HepG2 (cell line): Measurements from ENCODE around the gene RUNDC1. TPM values are rescaled to one million over a fixed set of nuclear protein-coding genes. Genes with fewer than 3 reads are reported as not detected.
A peak's percentile ranks its signal among the peaks of the same experiment; 100 is the strongest.

Source experiments
- ARNT ChIP-seq: fragments of 450-650 bp; IDR thresholded peaks from 2 replicates; pipeline ENCODE4 v1.6.1; 2017
- ATF7 ChIP-seq, 2 experiments: fragments of 450-650 bp in 1 of 2; sonication (generic) in 1 of 2; formaldehyde crosslinking in 1 of 2; IDR thresholded peaks; 2 replicates each; pipeline versions ENCODE4 v1.4.0 to v1.6.1; 2016 to 2020; ENCODE audit warnings: antibody characterized with exemption in 1 of 2, mild to moderate bottlenecking in 1 of 2, missing genetic modification reagents in 1 of 2
- CAMTA2 ChIP-seq: sonication (generic); formaldehyde crosslinking; IDR thresholded peaks from 2 replicates; pipeline ENCODE4 v1.4.0; 2020; ENCODE audit warnings: mild to moderate bottlenecking, missing genetic modification reagents, borderline replicate concordance
- CBX1 ChIP-seq: IDR thresholded peaks from one replicate; pipeline ENCODE4 v1.6.1; 2016; ENCODE audit warnings: antibody characterized with exemption, low read depth
- CCAR2 ChIP-seq: fragments of 200-400 bp; formaldehyde crosslinking; optimal IDR thresholded peaks from 2 replicates; pipeline ENCODE3; 2018; ENCODE audit warnings: low read depth, mild to moderate bottlenecking, low read length, moderate library complexity
- HIC2 ChIP-seq: sonication (generic); formaldehyde crosslinking; IDR thresholded peaks from 2 replicates; pipeline ENCODE4 v1.9.0; 2022; ENCODE audit warnings: low read depth, missing genetic modification reagents
- HNRNPUL1 ChIP-seq: fragments of 200-400 bp; formaldehyde crosslinking; IDR thresholded peaks from 2 replicates; pipeline ENCODE4 v1.6.1; 2017; ENCODE audit warnings: low read depth, mild to moderate bottlenecking, low read length, moderate library complexity
- MBNL3 ChIP-seq: fragments of 250-450 bp; sonication (Bioruptor Pico); conservative IDR thresholded peaks from 2 replicates; pipeline ENCODE4 v1.8.0; 2022; ENCODE audit warnings: mild to moderate bottlenecking, inconsistent platforms
- MED1 ChIP-seq: sonication (generic); formaldehyde crosslinking; IDR thresholded peaks from 2 replicates; pipeline ENCODE4 v1.4.0; 2020; ENCODE audit warnings: missing genetic modification reagents
- MTF1 ChIP-seq: sonication (generic); formaldehyde crosslinking; IDR thresholded peaks from 2 replicates; pipeline ENCODE4 v1.5.0; 2020; ENCODE audit warnings: missing genetic modification reagents
- NFKBIZ ChIP-seq: IDR thresholded peaks from 2 replicates; pipeline ENCODE4 v1.6.1; 2018; ENCODE audit warnings: missing genetic modification reagents, missing compliant biosample characterization
- RXRA ChIP-seq: sonication (generic); formaldehyde crosslinking; IDR thresholded peaks from 2 replicates; pipeline ENCODE4 v1.5.1; 2020; ENCODE audit warnings: missing genetic modification reagents
- TARDBP ChIP-seq: sonication (generic); formaldehyde crosslinking; IDR thresholded peaks from 2 replicates; pipeline ENCODE4 v1.8.0; 2022; ENCODE audit warnings: mild to moderate bottlenecking, missing genetic modification reagents
- THRA ChIP-seq: sonication (generic); formaldehyde crosslinking; IDR thresholded peaks from 2 replicates; pipeline ENCODE4 v1.4.0; 2020; ENCODE audit warnings: missing genetic modification reagents, borderline replicate concordance
- TOPORS ChIP-seq: sonication (generic); formaldehyde crosslinking; IDR thresholded peaks from 2 replicates; pipeline ENCODE4 v1.8.0; 2023; ENCODE audit warnings: mild to moderate bottlenecking, missing genetic modification reagents
- XBP1 ChIP-seq: sonication (generic); formaldehyde crosslinking; IDR thresholded peaks from 2 replicates; pipeline ENCODE4 v1.5.0; 2020; ENCODE audit warnings: missing genetic modification reagents
- ZNF207 ChIP-seq: fragments of 450-650 bp; IDR thresholded peaks from 2 replicates; pipeline ENCODE4 v1.6.1; 2016; ENCODE audit warnings: antibody characterized with exemption, borderline replicate concordance
- ZNF609 ChIP-seq: sonication (generic); formaldehyde crosslinking; IDR thresholded peaks from 2 replicates; pipeline ENCODE4 v1.4.0; 2020; ENCODE audit warnings: mild to moderate bottlenecking, missing genetic modification reagents, borderline replicate concordance
- ZNF768 ChIP-seq: sonication (generic); formaldehyde crosslinking; IDR thresholded peaks from 2 replicates; pipeline ENCODE4 v1.4.0; 2020; ENCODE audit warnings: missing genetic modification reagents
- polyA plus RNA-seq, 8 experiments: library from polyadenylated mRNA; depleted of rRNA in 3 of 8; stranded (reverse) in 7 of 8; unstranded in 1 of 8; fragments of >200 nt; fragmentation: Illumina TruSeq in 4 of 8; extraction: Trizol in 4 of 8; gene quantifications; 2 replicates each; pipeline versions ENCODE4 v1.2.1 to v1.2.3, GENCODE V29; 2011 to 2016; ENCODE audit warnings: low read depth in 4 of 8, missing spikeins in 1 of 8, mixed read lengths in 1 of 8; ENCODE audit not compliant: insufficient read depth in 1 of 8
- total RNA-seq, 5 experiments: library from RNA; depleted of rRNA; stranded (reverse); fragments of >200 nt; fragmentation: Illumina TruSeq; extraction: Trizol; gene quantifications; 2 replicates each; pipeline ENCODE4 v1.2.3, GENCODE V29; 2016; ENCODE audit warnings: low read depth in 1 of 5
- TF ChIP-seq, protein P1 (sequence below): sonication (generic); formaldehyde crosslinking; IDR thresholded peaks from 2 replicates; pipeline ENCODE4 v1.4.0; 2020; ENCODE audit warnings: mild to moderate bottlenecking, low read depth, missing genetic modification reagents

The RUNDC1 gene
- total and polyA plus RNA-seq, 2 of the 13 experiments (the other 11 are each of a cell fraction or from before 2014, with no cell fraction given) = 10.3 to 11.4 TPM

DNA sequence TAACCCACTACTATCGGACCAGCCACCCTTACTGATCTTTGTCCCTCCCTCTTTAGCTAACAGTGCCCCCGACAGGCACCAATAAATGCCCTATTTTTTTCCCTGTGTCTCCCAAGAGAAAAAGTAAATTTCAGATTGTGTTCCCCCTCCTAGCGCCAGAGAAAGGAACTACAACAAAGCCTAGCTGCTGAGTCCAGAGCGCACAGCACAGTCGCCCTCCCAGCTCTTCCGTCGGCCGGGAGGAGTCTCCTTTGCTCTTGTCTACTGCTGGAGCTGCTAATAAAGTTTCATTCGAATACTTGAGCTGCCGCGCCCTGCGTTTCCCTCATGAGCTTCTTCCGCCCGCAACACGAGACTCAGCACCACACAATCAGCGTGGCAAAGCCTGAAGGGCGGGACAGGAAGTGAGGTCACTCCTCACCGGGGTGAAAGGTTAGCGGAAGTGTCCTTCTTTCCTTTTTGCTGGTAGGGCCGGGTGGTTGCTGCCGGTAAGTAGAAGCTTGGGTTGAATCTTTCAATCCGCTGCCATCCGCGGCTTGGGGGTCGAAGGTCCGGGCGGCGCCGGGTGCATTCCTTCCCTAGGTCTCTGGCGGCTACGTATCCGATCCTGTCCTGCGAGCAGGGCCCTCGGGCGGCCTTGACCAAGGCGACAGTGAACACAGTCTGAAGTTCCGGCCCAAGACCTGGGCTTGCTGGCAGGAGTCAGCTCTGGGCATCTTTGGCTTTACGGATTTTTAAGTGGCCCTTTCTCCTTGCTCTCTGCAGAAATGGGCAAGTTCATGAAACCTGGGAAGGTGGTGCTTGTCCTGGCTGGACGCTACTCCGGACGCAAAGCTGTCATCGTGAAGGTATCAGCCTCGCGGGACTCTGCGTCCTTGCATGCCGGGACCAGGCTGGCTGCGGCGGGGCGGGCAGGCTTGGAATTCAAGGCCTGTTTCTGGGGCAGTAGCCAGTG, 17.9 kb downstream of the RUNDC1 start, which contains the start of gene RPL27 (continued):
- TF ChIP-seq NFKBIZ (CRISPR knock-in tag) = peak; percentile 87; the same call in 1 of the 2 replicates
- TF ChIP-seq MTF1 (CRISPR knock-in tag) = peak; percentile 75; the same call in 1 of the 2 replicates
- peak; percentile 70 for TF ChIP-seq ZNF768 (CRISPR knock-in tag)
- peak; percentile 90 for TF ChIP-seq ZNF609 (CRISPR knock-in tag)
- TF ChIP-seq RXRA (CRISPR knock-in tag) = peak; percentile 89
- TF ChIP-seq HNRNPUL1 = no peak
- no peak; the same call in 1 of the 2 replicates for TF ChIP-seq XBP1 (CRISPR knock-in tag)
- TF ChIP-seq HIC2 (CRISPR knock-in tag) = no peak
- peak; percentile 92 for TF ChIP-seq CBX1
- peak; percentile 97; the same call in 1 of the 2 replicates for TF ChIP-seq TOPORS (CRISPR knock-in tag)
- no peak for TF ChIP-seq ZNF207
- no peak for TF ChIP-seq ARNT
- TF ChIP-seq MED1 (CRISPR knock-in tag) = peak; percentile 97
- TF ChIP-seq, protein P1, sequence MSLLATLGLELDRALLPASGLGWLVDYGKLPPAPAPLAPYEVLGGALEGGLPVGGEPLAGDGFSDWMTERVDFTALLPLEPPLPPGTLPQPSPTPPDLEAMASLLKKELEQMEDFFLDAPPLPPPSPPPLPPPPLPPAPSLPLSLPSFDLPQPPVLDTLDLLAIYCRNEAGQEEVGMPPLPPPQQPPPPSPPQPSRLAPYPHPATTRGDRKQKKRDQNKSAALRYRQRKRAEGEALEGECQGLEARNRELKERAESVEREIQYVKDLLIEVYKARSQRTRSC (CRISPR knock-in tag) = 0 out of 2 replicates have a peak, but pooled peaks have one; percentile 80
- TF ChIP-seq ATF7 (IDR thresholded peaks at IDR 0.05) = peak; percentile 69; the same call in 1 of the 2 replicates
- TF ChIP-seq ATF7 (CRISPR knock-in tag; IDR thresholded peaks at IDR 0.05) = peak; percentile 97
- peak; percentile 99 for TF ChIP-seq CCAR2
- no peak for TF ChIP-seq MBNL3 (CRISPR knock-in tag)
- peak; percentile 93 for TF ChIP-seq THRA (CRISPR knock-in tag)
- peak; percentile 99 for TF ChIP-seq TARDBP (CRISPR knock-in tag)
- TF ChIP-seq CAMTA2 = no peak; the same call in 1 of the 2 replicates
